GM19239 (cell line): ENCODE results near the gene MAGEE2.
"Not testable (repeated sequence)": the region's sequence is repeated elsewhere in the genome, so short reads cannot be mapped to it uniquely, and the experiment has no call there.

Experiments used
- DNase-seq: peaks from one replicate; pipeline ENCODE4 v3.0.0; 2011; ENCODE audit warnings: low spot score; ENCODE audit not compliant: insufficient read length
- FAIRE-seq: peaks from 2 replicates; lab custom pipeline; 2011; peaks lifted over from hg19 to GRCh38; lab: Jason Lieb, UNC

The MAGEE2 gene

GRCh38 chrX:75784680-75785491, at the start of gene MAGEE2:
Gene MAGEE2, minus strand, starts transcription at chrX:75785254. Its CDS starts 203 bp downstream, at chrX:75785051.
- DNase-seq (no peak), FAIRE-seq (no peak)

GRCh38 chrX:75786290-75786689, 1.2 kb upstream of the MAGEE2 start:
- no peak for DNase-seq
- no peak for FAIRE-seq

GRCh38 chrX:75781611-75782010, 3.4 kb downstream of the MAGEE2 start:
- no peak for FAIRE-seq
- no peak for DNase-seq

- not testable (repeated sequence) for FAIRE-seq, DNase-seq
These were observed 17.0 kb downstream of the MAGEE2 start for GRCh38 chrX:75768063-75768462.

GRCh38 chrX:75748431-75748830, 36.6 kb downstream of the MAGEE2 start:
- FAIRE-seq: no peak
- DNase-seq: no peak

- no peak for FAIRE-seq
- peak; percentile 9 for DNase-seq
These were observed 38.0 kb downstream of the MAGEE2 start for GRCh38 chrX:75746891-75747639.
